Measurements from ENCODE around the gene SLCO2A1.

The SLCO2A1 gene

GRCh38 chr3:134060561-134061385 is 31.0 kb upstream of the SLCO2A1 start:
- no peak for DNase-seq

GRCh38 chr3:134059671-134060560 is 30.2 kb upstream of the SLCO2A1 start:
- DNase-seq, result peak; percentile 21

- peak; percentile 38 for DNase-seq
Observed at GRCh38 chr3:134059035-134059601, 29.4 kb upstream of the SLCO2A1 start.

GRCh38 chr3:134057654-134058110 is 28.0 kb upstream of the SLCO2A1 start:
- no peak for DNase-seq

- no peak for DNase-seq
Observed at GRCh38 chr3:134057006-134057653, 27.4 kb upstream of the SLCO2A1 start.

- DNase-seq, result no peak
Observed at GRCh38 chr3:134056464-134056891, 26.8 kb upstream of the SLCO2A1 start.

GRCh38 chr3:134055661-134056060 is 25.9 kb upstream of the SLCO2A1 start:
- DNase-seq, result no peak

- no peak for DNase-seq
Observed at GRCh38 chr3:134054881-134055280, 25.2 kb upstream of the SLCO2A1 start.

- no peak for DNase-seq
Observed at GRCh38 chr3:134054231-134054630, 24.5 kb upstream of the SLCO2A1 start.

- DNase-seq, result no peak
Observed at GRCh38 chr3:134052370-134052769, 22.6 kb upstream of the SLCO2A1 start.

GRCh38 chr3:134049676-134050075 is 20.0 kb upstream of the SLCO2A1 start:
- no peak for DNase-seq

- DNase-seq, result no peak
Observed at GRCh38 chr3:134048278-134048996, 18.7 kb upstream of the SLCO2A1 start.

GRCh38 chr3:134044459-134044858 is 14.7 kb upstream of the SLCO2A1 start:
- no peak for DNase-seq

- no peak for DNase-seq
Observed at GRCh38 chr3:134040066-134040465, 10.3 kb upstream of the SLCO2A1 start.

GRCh38 chr3:134039161-134039862 is 9.6 kb upstream of the SLCO2A1 start:
- no peak for DNase-seq

GRCh38 chr3:134038716-134039115 is 9.0 kb upstream of the SLCO2A1 start:
- no peak for DNase-seq

- peak; percentile 21 for DNase-seq
Observed at GRCh38 chr3:134038071-134038491, 8.4 kb upstream of the SLCO2A1 start.

- DNase-seq, result peak; percentile 5
Observed at GRCh38 chr3:134037168-134037567, 7.4 kb upstream of the SLCO2A1 start.

GRCh38 chr3:134036291-134036690 is 6.6 kb upstream of the SLCO2A1 start:
- DNase-seq, result no peak

- DNase-seq, result peak; percentile 28
Observed at GRCh38 chr3:134035836-134036235, 6.1 kb upstream of the SLCO2A1 start.

GRCh38 chr3:134034005-134034785 is 4.5 kb upstream of the SLCO2A1 start:
- peak; percentile 21 for DNase-seq

All from activated CD8-positive, alpha-beta memory T cell treated with anti-CD3 and anti-CD28 coated beads for 24 hours (primary cell).